Astrocyte of the cerebellum (primary cell): ENCODE measurements around the gene HBP1.

Source experiments
- DNase-seq: peaks from one replicate; pipeline ENCODE4 v3.0.0-alpha.2; 2011; ENCODE audit warnings: low read depth
- H3K4me3 ChIP-seq: 2 replicates; pipeline ENCODE4 v1.5.1; 2011; ENCODE audit warnings: mild to moderate bottlenecking, low read depth, low read length, moderate library complexity
- in situ Hi-C: cut with HindIII; loops from 2 replicates; pipeline ENCODE4 v1.10.0; 2017; ENCODE audit warnings: low sequenced_read_pairs
- TF ChIP-seq, protein P1 (sequence below): IDR thresholded peaks from 2 replicates; pipeline ENCODE4 v1.5.1; 2012; ENCODE audit warnings: low read length, low read depth, moderate library complexity, mild to moderate bottlenecking; ENCODE audit errors: missing control alignments

Gene HBP1

DNA sequence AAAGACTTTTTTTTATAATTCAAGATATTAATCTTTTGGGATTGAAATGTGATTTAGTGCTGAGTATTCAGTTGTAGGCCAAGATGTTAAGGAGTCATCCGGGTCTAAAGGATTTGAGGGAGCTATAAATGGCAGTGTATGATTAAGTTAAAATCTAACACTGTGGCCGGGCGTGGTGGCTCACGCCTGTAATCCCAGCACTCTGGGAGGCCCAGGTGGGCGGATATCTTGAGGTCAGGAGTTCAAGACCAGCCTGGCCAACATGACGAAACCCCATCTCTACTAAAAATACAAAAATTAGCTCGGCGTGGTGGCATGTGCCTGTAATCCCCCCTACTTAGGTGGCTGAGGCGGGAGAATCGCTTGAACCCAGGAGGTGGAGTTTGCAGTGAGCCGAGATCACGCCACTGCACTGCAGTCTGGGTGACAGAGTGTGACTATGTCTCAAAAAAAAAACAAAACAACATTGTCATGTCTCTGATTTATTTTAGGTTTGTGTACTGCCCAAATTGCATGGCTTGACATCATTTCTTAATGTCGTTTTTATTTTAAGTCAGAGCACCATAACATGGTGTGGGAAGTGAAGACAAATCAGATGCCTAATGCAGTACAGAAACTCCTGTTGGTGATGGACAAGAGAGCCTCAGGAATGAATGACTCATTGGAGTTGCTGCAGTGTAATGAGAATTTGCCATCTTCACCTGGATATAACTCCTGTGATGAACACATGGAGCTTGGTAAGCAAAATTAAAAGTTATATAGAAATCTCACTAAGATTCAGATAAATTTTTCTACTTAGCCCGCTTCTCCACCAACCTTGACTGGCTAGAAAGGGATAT lies 10.7 kb downstream of the HBP1 start:
- no peak overlapping the region for H3K4me3 ChIP-seq
- in situ Hi-C loops, result loop anchor here (25.0 kb wide), 1 partner anchor 558 kb away; the partner anchor contains the start of gene CBLL1
- TF ChIP-seq, protein P1, sequence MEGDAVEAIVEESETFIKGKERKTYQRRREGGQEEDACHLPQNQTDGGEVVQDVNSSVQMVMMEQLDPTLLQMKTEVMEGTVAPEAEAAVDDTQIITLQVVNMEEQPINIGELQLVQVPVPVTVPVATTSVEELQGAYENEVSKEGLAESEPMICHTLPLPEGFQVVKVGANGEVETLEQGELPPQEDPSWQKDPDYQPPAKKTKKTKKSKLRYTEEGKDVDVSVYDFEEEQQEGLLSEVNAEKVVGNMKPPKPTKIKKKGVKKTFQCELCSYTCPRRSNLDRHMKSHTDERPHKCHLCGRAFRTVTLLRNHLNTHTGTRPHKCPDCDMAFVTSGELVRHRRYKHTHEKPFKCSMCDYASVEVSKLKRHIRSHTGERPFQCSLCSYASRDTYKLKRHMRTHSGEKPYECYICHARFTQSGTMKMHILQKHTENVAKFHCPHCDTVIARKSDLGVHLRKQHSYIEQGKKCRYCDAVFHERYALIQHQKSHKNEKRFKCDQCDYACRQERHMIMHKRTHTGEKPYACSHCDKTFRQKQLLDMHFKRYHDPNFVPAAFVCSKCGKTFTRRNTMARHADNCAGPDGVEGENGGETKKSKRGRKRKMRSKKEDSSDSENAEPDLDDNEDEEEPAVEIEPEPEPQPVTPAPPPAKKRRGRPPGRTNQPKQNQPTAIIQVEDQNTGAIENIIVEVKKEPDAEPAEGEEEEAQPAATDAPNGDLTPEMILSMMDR, result no peak
- peak; percentile 12 for DNase-seq

DNA sequence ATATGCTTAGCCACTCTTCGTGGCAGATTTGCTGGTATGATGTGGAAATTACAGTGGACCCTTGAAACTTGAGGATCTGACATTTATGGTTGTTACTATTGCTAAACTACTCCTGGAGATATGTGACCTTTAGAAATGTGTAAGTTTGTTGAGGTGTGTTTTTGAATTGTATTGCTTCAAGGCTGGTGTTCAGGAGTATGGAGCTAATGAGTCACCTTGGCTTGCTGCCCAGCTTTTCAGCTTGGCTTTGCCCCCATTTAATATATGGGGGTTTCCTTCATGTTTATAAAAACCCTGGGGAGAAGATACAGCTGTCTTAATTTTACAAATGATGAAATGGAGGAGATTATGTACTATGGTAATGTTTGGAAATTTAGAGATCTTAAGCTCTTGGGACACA lies 11.6 kb downstream of the HBP1 start:
- peak; percentile 63 for DNase-seq
- TF ChIP-seq, protein P1, result no peak
- H3K4me3 ChIP-seq, result no peak overlapping the region
- in situ Hi-C loops, result loop anchor here (25.0 kb wide), 1 partner anchor 557 kb away; the partner anchor contains the start of gene CBLL1

DNA sequence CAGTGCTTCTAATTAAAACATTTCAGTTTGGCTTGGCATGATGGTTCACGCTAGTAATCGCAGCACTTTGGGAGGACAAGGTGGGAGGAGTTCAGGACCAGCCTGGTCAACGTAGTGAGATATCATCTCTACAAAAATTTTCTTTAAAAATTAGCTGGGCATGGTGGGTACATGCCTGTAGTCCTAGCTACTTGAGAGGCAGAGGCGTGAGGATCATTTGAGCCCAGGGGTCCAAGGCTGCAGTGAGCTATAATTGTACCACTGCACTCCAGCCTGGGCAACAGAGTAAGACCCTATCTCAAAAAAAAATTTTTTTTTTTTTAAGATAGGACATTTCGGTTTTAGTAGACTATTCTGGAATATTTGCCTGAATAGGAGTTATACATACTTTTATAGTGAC lies 12.4 kb downstream of the HBP1 start:
- TF ChIP-seq, protein P1, result no peak
- in situ Hi-C loops, result loop anchor here (25.0 kb wide), 1 partner anchor 556 kb away; the partner anchor contains the start of gene CBLL1
- no peak for DNase-seq
- no peak overlapping the region for H3K4me3 ChIP-seq

DNA sequence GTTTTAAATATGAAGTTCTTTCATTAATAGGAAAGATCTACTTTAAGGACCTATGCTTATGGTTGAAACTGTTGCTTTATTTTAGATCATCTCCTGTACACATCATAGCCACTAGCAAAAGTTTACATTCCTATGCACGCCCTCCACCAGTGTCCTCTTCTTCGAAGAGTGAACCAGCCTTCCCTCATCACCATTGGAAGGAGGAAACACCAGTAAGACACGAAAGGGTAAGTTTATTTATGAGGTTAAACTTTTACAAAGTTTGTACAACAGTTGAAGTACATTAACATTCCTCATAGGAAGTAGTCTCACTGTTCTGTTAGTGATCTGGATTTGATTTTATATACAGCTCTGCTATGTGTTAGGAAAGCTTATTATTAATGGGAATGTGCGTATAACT lies 16.9 kb downstream of the HBP1 start:
- TF ChIP-seq, protein P1, result no peak
- in situ Hi-C loops, result loop anchor here (25.0 kb wide), 1 partner anchor 552 kb away; the partner anchor contains the start of gene CBLL1

DNA sequence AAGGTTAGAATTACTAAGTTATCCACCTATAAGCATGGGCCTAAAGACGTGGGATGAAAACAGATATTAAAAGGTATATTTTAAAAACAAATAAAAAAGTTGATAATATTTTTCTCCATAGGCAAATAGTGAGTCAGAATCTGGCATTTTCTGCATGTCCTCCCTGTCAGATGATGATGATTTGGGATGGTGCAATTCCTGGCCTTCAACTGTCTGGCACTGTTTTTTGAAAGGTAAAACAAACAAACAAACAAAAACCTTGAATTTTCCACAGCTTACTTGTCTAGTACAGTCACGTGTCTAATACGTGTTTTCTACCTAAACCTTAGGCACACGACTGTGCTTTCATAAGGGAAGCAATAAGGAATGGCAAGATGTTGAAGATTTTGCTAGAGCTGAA lies 17.4 kb downstream of the HBP1 start:
- no peak overlapping the region for H3K4me3 ChIP-seq
- TF ChIP-seq, protein P1, result no peak
- DNase-seq, result no peak
- in situ Hi-C loops, result loop anchor here (25.0 kb wide), 1 partner anchor 551 kb away; the partner anchor contains the start of gene CBLL1

More for the DNA sequence above, 16.9 kb downstream of the HBP1 start:
- H3K4me3 ChIP-seq, result no peak overlapping the region
- no peak for DNase-seq

DNA sequence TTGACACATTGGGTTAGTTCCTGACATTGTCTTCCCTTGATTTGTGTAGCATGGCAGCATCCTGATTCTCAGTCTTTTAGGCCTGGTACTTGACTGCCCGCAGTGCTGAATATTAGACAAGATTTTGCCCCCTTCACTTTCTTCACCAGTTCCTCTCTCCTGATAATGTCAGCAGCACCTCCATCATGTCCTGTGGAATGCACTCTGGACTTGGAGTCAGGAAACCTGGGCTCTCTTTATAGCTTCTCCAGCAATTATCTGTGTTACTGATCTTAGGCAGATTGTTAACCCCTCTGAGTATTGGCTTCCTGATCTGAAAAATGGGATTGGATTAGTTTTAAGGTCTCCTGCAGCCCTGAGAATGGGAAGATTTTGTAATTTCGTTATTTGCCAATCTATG lies 19.0 kb downstream of the HBP1 start:
- in situ Hi-C loops, result loop anchor here (25.0 kb wide), 1 partner anchor 550 kb away; the partner anchor contains the start of gene CBLL1
- TF ChIP-seq, protein P1, result no peak
- no peak for DNase-seq
- H3K4me3 ChIP-seq, result no peak overlapping the region
